GM12878 (cell line): ENCODE data around the gene DCAF6. TPM values are rescaled to one million over a fixed set of nuclear protein-coding genes. Genes with fewer than 3 reads are reported as not detected.

ENCODE experiments used
- ATAC-seq: fragments of 200-7000 bp; cut with Tn5 transposase; 3 replicates; pipeline ENCODE4 v1.9.1; 2020; ENCODE audit warnings: mild to moderate bottlenecking, moderate library complexity
- BruUV-seq: library from RNA; stranded (reverse); fragments of 400-500 nt; replicated peaks from 2 replicates; lab custom pipeline; 2021; lab: Mats Ljungman, UMichigan
- CTCF ChIA-PET: fragments of 300-600 bp; sonication (Branson Sonifier 250); formaldehyde crosslinking; extraction: SDS; loops from one replicate; lab custom pipeline; 2021; ENCODE audit warnings: inconsistent platforms; lab: Yijun Ruan, JAX
- POLR2A ChIA-PET: fragments of 350-600 bp; formaldehyde crosslinking; extraction: SDS; loops from one replicate; lab custom pipeline; 2021; ENCODE audit warnings: inconsistent platforms; lab: Charles Lee
- RAD21 ChIA-PET: fragments of 300-600 bp; sonication (Branson Sonifier 250); formaldehyde crosslinking; loops from one replicate; lab custom pipeline; 2023; ENCODE audit warnings: antibody characterized with exemption; ENCODE audit not compliant: unreplicated experiment; lab: Charles Lee
- SMC1A ChIA-PET: fragments of 300-600 bp; sonication (Branson Sonifier 250); formaldehyde crosslinking; loops from one replicate; lab custom pipeline; 2023; ENCODE audit not compliant: unreplicated experiment, uncharacterized antibody; lab: Charles Lee
- DNase-seq: peaks from one replicate; pipeline ENCODE4 v3.0.0-alpha.2; 2011; ENCODE audit warnings: low read depth, low spot score
- FAIRE-seq: peaks from 3 replicates; lab custom pipeline; 2011; peaks lifted over from hg19 to GRCh38; lab: Jason Lieb, UNC
- H2AFZ ChIP-seq: 2 replicates; pipeline ENCODE4 v1.6.0; 2011; ENCODE audit warnings: low read depth, low read length, control low read depth; ENCODE audit not compliant: control insufficient read depth
- H3K27ac ChIP-seq: 2 replicates; pipeline ENCODE4 v1.5.1; 2011; ENCODE audit warnings: control low read depth; ENCODE audit not compliant: control insufficient read depth, insufficient read depth
- H3K27me3 ChIP-seq, 2 experiments: replicated peaks in 1 of 2; 2 replicates each; pipeline versions ENCODE4 v1.6.0 to v1.6.1; 2011; ENCODE audit warnings: low read length in 1 of 2; ENCODE audit not compliant: control insufficient read depth in 2 of 2, insufficient read depth in 2 of 2
- H3K36me3 ChIP-seq, 2 experiments: 2 replicates each; pipeline ENCODE4 v1.5.1; 2011; ENCODE audit warnings: low read length in 1 of 2; ENCODE audit not compliant: control insufficient read depth in 2 of 2, insufficient read depth in 2 of 2
- H3K4me1 ChIP-seq: 2 replicates; pipeline ENCODE4 v1.6.1; 2011; ENCODE audit warnings: mild to moderate bottlenecking, low read length, moderate library complexity, mixed read lengths; ENCODE audit not compliant: control insufficient read depth, insufficient read depth
- H3K4me2 ChIP-seq: 2 replicates; pipeline ENCODE4 v1.6.0; 2011; ENCODE audit warnings: control low read depth; ENCODE audit not compliant: control insufficient read depth, insufficient read depth
- H3K4me3 ChIP-seq: fragments of 200-600 bp; sonication (generic); 2 replicates; pipeline ENCODE4 v1.5.1; 2016
- H3K79me2 ChIP-seq: 2 replicates; pipeline ENCODE4 v1.6.0; 2011; ENCODE audit warnings: low read length; ENCODE audit not compliant: control insufficient read depth, insufficient read depth
- H3K9ac ChIP-seq: 2 replicates; pipeline ENCODE4 v1.8.0; 2011; ENCODE audit warnings: low read length, control low read depth, mixed read lengths; ENCODE audit not compliant: control insufficient read depth, insufficient read depth
- H3K9me3 ChIP-seq: replicated peaks from 3 replicates; pipeline ENCODE4 v1.5.1; 2011; ENCODE audit warnings: mild to moderate bottlenecking, low read length; ENCODE audit not compliant: control insufficient read depth, insufficient read depth
- H4K20me1 ChIP-seq: 2 replicates; pipeline ENCODE4 v1.6.0; 2011; ENCODE audit not compliant: control insufficient read depth, insufficient read depth
- CEBPB ChIP-seq, 2 experiments: fragments of 150-350 bp in 1 of 2; IDR thresholded peaks; 2 replicates each; pipeline ENCODE4 v1.6.1; 2012 to 2014; ENCODE audit warnings: low read depth in 2 of 2, low read length in 2 of 2, borderline replicate concordance in 1 of 2, inconsistent platforms in 1 of 2
- CUX1 ChIP-seq: IDR thresholded peaks from 2 replicates; pipeline ENCODE4 v1.6.1; 2012; ENCODE audit warnings: improper control_type of control experiment, low read depth, low read length; ENCODE audit not compliant: insufficient replicate concordance
- E2F4 ChIP-seq: IDR thresholded peaks from 2 replicates; pipeline ENCODE4 v1.6.1; 2012; ENCODE audit warnings: low read depth, low read length, improper control_type of control experiment
- FOXM1 ChIP-seq: IDR thresholded peaks from 2 replicates; pipeline ENCODE4 v1.6.1; 2012; ENCODE audit warnings: low read depth, mild to moderate bottlenecking, inconsistent platforms, low read length, moderate library complexity
- GATAD2B ChIP-seq: fragments of 450-650 bp; conservative IDR thresholded peaks from 2 replicates; pipeline ENCODE4 v1.6.1; 2017; ENCODE audit warnings: low read depth, mild to moderate bottlenecking, moderate library complexity
- HDAC2 ChIP-seq: fragments of 200-600 bp; sonication (generic); IDR thresholded peaks from 2 replicates; pipeline ENCODE4 v1.6.1; 2017
- KLF5 ChIP-seq: fragments of 450-650 bp; IDR thresholded peaks from 2 replicates; pipeline ENCODE4 v1.6.1; 2014; ENCODE audit warnings: mild to moderate bottlenecking; ENCODE audit not compliant: partially characterized antibody
- MTA2 ChIP-seq: fragments of 450-650 bp; IDR thresholded peaks from 2 replicates; pipeline ENCODE4 v1.6.1; 2016; ENCODE audit warnings: low read depth, mild to moderate bottlenecking, moderate library complexity
- MYB ChIP-seq: fragments of 150-350 bp; IDR thresholded peaks from 2 replicates; pipeline ENCODE4 v1.6.1; 2014; ENCODE audit warnings: mild to moderate bottlenecking, low read depth, low read length, borderline replicate concordance
- NBN ChIP-seq: fragments of 450-650 bp; IDR thresholded peaks from 2 replicates; pipeline ENCODE4 v1.6.1; 2016
- NFYA ChIP-seq: IDR thresholded peaks from 2 replicates; pipeline ENCODE4 v1.6.1; 2011; ENCODE audit warnings: low read depth, mild to moderate bottlenecking, low read length, improper control_type of control experiment, borderline replicate concordance
- RAD51 ChIP-seq: fragments of 450-650 bp; IDR thresholded peaks from 2 replicates; pipeline ENCODE4 v1.6.1; 2016; ENCODE audit warnings: moderate library complexity, mild to moderate bottlenecking, inconsistent platforms
- SKIL ChIP-seq: fragments of 450-650 bp; IDR thresholded peaks from 2 replicates; pipeline ENCODE4 v1.6.1; 2017; ENCODE audit warnings: mild to moderate bottlenecking, low read depth, inconsistent platforms; ENCODE audit not compliant: poor library complexity, severe bottlenecking
- SMAD1 ChIP-seq: fragments of 450-650 bp; IDR thresholded peaks from 2 replicates; pipeline ENCODE4 v1.6.1; 2018; ENCODE audit warnings: mild to moderate bottlenecking, low read depth; ENCODE audit not compliant: partially characterized antibody
- SMARCA5 ChIP-seq: fragments of 450-650 bp; IDR thresholded peaks from 2 replicates; pipeline ENCODE4 v1.6.1; 2017; ENCODE audit warnings: mild to moderate bottlenecking
- SRF ChIP-seq, 2 experiments: IDR thresholded peaks; 2 replicates each; pipeline ENCODE4 v1.6.1; 2011; ENCODE audit warnings: low read depth in 2 of 2, low read length in 2 of 2, mild to moderate bottlenecking in 1 of 2, moderate library complexity in 1 of 2
- ZZZ3 ChIP-seq: IDR thresholded peaks from 2 replicates; pipeline ENCODE4 v1.6.1; 2011; ENCODE audit warnings: low read depth; ENCODE audit not compliant: control insufficient read depth, insufficient read length
- WGBS: methylation state at CpG from one replicate; pipeline ENCODE4 v1.1.6; 2016; ENCODE audit warnings: low lambda C conversion rate; ENCODE audit not compliant: insufficient replicate concordance, insufficient coverage; ENCODE audit errors: missing lambda C conversion rate; 5-methylcytosine and 5-hydroxymethylcytosine counted together
- in situ Hi-C: fragments of 300-500 bp; cut with MboI; formaldehyde crosslinking; loops from 9 replicates; pipeline ENCODE4 v1.14.3; 2018; ENCODE audit warnings: mixed read lengths
- intact Hi-C: fragments of 100-400 bp; cut with micrococcal nuclease; formaldehyde crosslinking; loops from one replicate; pipeline ENCODE4 v1.14.2; 2022; ENCODE audit not compliant: unreplicated experiment
- polyA plus RNA-seq, 11 experiments: library from polyadenylated mRNA; depleted of rRNA in 4 of 11; unstranded in 6 of 11; stranded (reverse) in 5 of 11; fragments of >200 nt; fragmentation: Nextera tagmentation in 4 of 11; fragmentation: Illumina TruSeq in 1 of 11; extraction: Ambion mirVana in 4 of 11; extraction: Trizol in 1 of 11; gene quantifications; 1 replicate in 1 of 11; 2 replicates in 10 of 11; pipeline versions ENCODE4 v1.2.1 to v1.2.3, GENCODE V29; 2011 to 2016; ENCODE audit warnings: inconsistent platforms in 2 of 11, missing spikeins in 2 of 11, low read depth in 1 of 11
- total RNA-seq, 4 experiments: library from RNA; depleted of rRNA in 3 of 4; stranded (reverse); fragments of >200 nt in 3 of 4; fragmentation: Illumina TruSeq in 1 of 4; extraction: Trizol in 1 of 4; gene quantifications; 2 replicates each; pipeline versions ENCODE4 v1.2.1 to v1.2.3, GENCODE V29; 2013 to 2021

DCAF6 gene
- total and polyA plus RNA-seq, 10 of the 15 experiments (the other 5 are each of a cell fraction or from before 2014, with no cell fraction given) = 11.4 to 62.7 (median 33.0) TPM

- FAIRE-seq = no peak
- ChIA-PET CTCF (interaction anchor here (1.4 to 1.5 kb wide), 2 partner anchors 10 to 25 kb away, joined by 4 read pairs; no protein-coding TSS in a partner anchor), SMC1A (interaction anchor here (1.2 kb wide), 1 partner anchor 108 kb away, joined by 3 read pairs; no protein-coding TSS in a partner anchor), POLR2A (no interaction called here), RAD21 (no interaction called here)
- in situ Hi-C loops (no loop called here), intact Hi-C loops (no loop called here)
- Histone ChIP-seq H3K4me1 (no peaks in the 10 kb centered on the region), H3K36me3 (peaks cover 0 to 6% of the 10 kb centered on the region in 2 experiments; a peak in 1 of 4 replicates), H3K79me2 (no peaks in the 10 kb centered on the region), H3K27ac (no peak overlapping the region), H3K4me3 (no peak overlapping the region), H4K20me1 (no peaks in the 10 kb centered on the region), H3K27me3 (no peaks in the 10 kb centered on the region), H3K4me2 (no peak overlapping the region), H3K9me3 (no peaks in the 10 kb centered on the region), H2AFZ (no peak overlapping the region), H3K9ac (no peak overlapping the region)
- no TSS peak for BruUV-seq
- no peak for TF ChIP-seq NFYA
- no peak for TF ChIP-seq CUX1
- TF ChIP-seq SRF (IDR thresholded peaks at IDR 0.05; ENCODE audit: low read depth in 2 of 2, low read length in 2 of 2) = no peak
- no peak for TF ChIP-seq CEBPB (IDR thresholded peaks at IDR 0.05; ENCODE audit: borderline replicate concordance in 1 of 2, low read depth in 2 of 2, low read length in 2 of 2)
- no peak for TF ChIP-seq MTA2
- TF ChIP-seq GATAD2B = no peak
- TF ChIP-seq SKIL = no peak
- TF ChIP-seq NBN = no peak
- TF ChIP-seq FOXM1 = no peak
- TF ChIP-seq SMARCA5 = no peak
- TF ChIP-seq RAD51 = no peak
- TF ChIP-seq HDAC2 = no peak
- TF ChIP-seq E2F4 = no peak
- no peak for TF ChIP-seq MYB
- no peak for TF ChIP-seq SMAD1
- no peak for TF ChIP-seq KLF5
- no peak for TF ChIP-seq ZZZ3
- DNase-seq = no peak
- WGBS = 100% methylated on average over 1 of the region's 1 CpG
- no peak for ATAC-seq
Observed at GRCh38 chr1:168057355-168057754, 120.9 kb downstream of the DCAF6 start.
